BLaER1 treated with 17β-estradiol and CSF1 and Interleukin-3, amounts not matched to agents 10 nM and 100 nM (cell line): ENCODE measurements around the gene FAM117A.
"Not testable (repeated sequence)": the region's sequence is repeated elsewhere in the genome, so short reads cannot be mapped to it uniquely, and the experiment has no call there.

Experiments
- H3K27ac ChIP-seq, 11 experiments: shearing (Covaris generic); formaldehyde crosslinking; 2 replicates each; pipeline ENCODE4 v1.8.1; 2022
- H3K27me3 ChIP-seq, 11 experiments: shearing (Covaris generic); formaldehyde crosslinking; 2 replicates each; pipeline ENCODE4 v1.8.1; 2022
- H3K36me3 ChIP-seq, 11 experiments: shearing (Covaris generic); formaldehyde crosslinking; 2 replicates each; pipeline ENCODE4 v1.8.1; 2022
- H3K4me1 ChIP-seq, 10 experiments: shearing (Covaris generic); formaldehyde crosslinking; 2 replicates each; pipeline ENCODE4 v1.8.1; 2022
- H3K4me2 ChIP-seq, 11 experiments: shearing (Covaris generic); formaldehyde crosslinking; 2 replicates each; pipeline ENCODE4 v1.8.1; 2022
- H3K4me3 ChIP-seq, 10 experiments: shearing (Covaris generic); formaldehyde crosslinking; 2 replicates each; pipeline ENCODE4 v1.8.1; 2022
- H3K9ac ChIP-seq, 11 experiments: shearing (Covaris generic); formaldehyde crosslinking; 2 replicates each; pipeline ENCODE4 v1.8.1; 2022
- H3K9me3 ChIP-seq, 11 experiments: shearing (Covaris generic); formaldehyde crosslinking; replicated peaks in 1 of 11; 2 replicates each; pipeline ENCODE4 v1.8.1; 2022
- H4K20me1 ChIP-seq, 11 experiments: shearing (Covaris generic); formaldehyde crosslinking; 2 replicates each; pipeline ENCODE4 v1.8.1; 2022
- Cebpa-rat ChIP-seq, 11 experiments: shearing (Covaris generic); IDR thresholded peaks; 2 replicates each; pipeline ENCODE4 v1.8.1; 2022

FAM117A gene

DNA sequence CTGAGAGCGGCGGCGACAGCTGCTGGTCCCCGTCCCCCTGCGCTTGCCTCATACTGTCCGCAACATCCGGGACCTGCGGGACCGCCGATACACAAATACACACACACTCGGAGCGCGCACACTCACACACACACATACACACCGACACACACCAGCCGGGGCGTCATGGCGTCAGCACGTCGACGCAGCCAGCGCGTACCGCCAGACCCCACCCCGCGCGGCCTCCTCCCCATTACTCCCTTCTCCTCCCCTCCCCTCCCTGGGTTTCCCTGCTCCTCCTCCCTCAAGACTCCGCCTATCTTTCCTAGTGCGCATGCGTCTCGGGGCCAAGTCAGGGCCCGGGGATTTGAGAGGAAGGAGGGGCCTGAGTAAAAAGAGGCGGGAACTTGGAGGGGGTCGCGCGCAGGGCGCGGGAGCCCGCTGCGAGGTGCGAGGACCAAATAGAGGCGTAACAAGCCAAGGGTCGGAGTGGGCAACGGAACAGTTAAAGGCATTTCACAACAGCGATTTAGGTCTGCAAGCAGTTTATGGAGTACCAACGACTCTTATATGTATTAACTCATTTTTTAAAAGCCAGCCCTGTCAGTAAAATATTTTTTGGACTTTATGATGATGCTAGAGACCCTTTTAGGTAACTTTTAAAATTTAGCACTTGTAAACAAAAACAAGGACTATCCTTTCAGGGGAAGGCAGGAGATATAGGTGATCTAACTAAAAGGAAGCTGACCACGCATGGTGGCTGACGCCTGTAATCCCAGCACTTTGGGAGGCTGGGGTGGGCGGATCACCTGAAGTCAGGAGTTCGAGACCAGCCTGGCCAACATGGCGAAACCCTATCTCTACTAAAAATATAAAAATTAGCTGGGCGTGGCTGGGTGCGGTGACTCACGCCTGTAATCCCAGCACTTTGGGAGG is 85.7 kb downstream of the FAM117A start, which contains the start of gene SPOP:
SPOP (minus strand) TSS at position 165 of the 915 bp plus-strand sequence. CDS start 55,287 bp downstream, outside the sequence.
- Histone ChIP-seq H3K36me3 (peaks cover 13 to 26% (median 19%) of the 10 kb centered on the region in 11 experiments; a peak in 19 of 22 replicates), H3K27me3 (no peaks in the 10 kb centered on the region), H3K4me1 (peaks cover 48 to 66% (median 58%) of the 10 kb centered on the region in 10 experiments), H3K4me2 (peak within 1 kb of the TSS; percentile 91 to 100 (median 98)), H3K9me3 (peaks cover 0 to 4% (median 0%) of the 10 kb centered on the region in 11 experiments; a peak in 1 of 22 replicates), H3K9ac (peak within 1 kb of the TSS; percentile 81 to 92 (median 86)), H4K20me1 (peaks cover 12 to 41% (median 31%) of the 10 kb centered on the region in 11 experiments), H3K4me3 (peak within 1 kb of the TSS; percentile 54 to 79 (median 67)), H3K27ac (peak within 1 kb of the TSS; percentile 79 to 94 (median 91))
- peak in 4 of 11 experiments; percentile 36 to 70 (median 64); a peak in 5 of 22 replicates for TF ChIP-seq Cebpa-rat (IDR thresholded peaks at IDR 0.05)

DNA sequence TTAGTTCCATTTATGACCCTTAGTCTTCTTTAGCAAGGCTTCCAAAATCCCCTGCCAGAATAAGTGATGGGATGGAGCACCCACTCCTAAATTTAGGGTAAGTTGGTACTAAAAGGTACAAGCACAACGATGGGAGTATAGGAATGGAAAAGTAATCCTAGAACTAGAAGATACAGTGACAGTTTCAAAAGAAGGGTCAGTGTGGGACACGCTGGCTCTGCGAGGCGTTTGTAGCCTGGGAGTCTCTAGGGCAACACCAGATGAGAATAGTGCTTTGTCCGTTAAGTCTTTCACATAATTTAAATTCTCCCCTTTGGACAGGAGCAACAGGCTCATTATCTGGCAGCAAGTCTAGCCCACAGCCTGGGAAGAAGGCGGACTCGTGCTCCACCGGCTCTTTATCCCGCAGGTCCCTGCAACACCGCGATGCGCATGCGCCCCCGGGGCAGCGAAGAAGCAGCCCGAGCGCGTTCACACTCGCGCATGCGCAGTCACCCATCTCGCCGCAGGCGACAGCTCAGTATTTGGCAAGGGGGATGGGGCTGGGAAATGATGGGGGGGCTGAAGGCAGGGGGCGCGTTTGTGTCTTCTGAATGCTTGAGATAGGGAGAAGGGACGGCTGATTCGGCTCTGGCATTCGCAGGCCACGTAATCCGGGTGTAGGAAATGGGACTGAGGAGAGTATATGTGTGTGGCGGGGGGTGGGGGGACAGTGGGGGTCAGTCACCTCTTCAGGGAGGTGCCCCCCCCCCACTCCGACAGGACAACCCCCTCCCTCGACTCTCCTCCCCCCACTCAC is 86.6 kb downstream of the FAM117A start:
- H3K36me3 ChIP-seq, result peaks cover 14 to 34% (median 24%) of the 10 kb centered on the region in 11 experiments; a peak in 19 of 22 replicates
- TF ChIP-seq Cebpa-rat (IDR thresholded peaks at IDR 0.05), result no peak
- peak overlapping the region; percentile 91 to 100 (median 98) for H3K4me2 ChIP-seq
- peak overlapping the region; percentile 81 to 92 (median 86) for H3K9ac ChIP-seq
- H3K9me3 ChIP-seq, result peaks cover 0 to 4% (median 0%) of the 10 kb centered on the region in 11 experiments; a peak in 1 of 22 replicates
- H3K27me3 ChIP-seq, result no peaks in the 10 kb centered on the region
- H3K4me1 ChIP-seq, result peaks cover 48 to 64% (median 58%) of the 10 kb centered on the region in 10 experiments
- peaks cover 12 to 48% (median 37%) of the 10 kb centered on the region in 11 experiments for H4K20me1 ChIP-seq
- H3K4me3 ChIP-seq, result peak overlapping the region; percentile 54 to 79 (median 67)
- H3K27ac ChIP-seq, result peak overlapping the region; percentile 79 to 94 (median 91)

DNA sequence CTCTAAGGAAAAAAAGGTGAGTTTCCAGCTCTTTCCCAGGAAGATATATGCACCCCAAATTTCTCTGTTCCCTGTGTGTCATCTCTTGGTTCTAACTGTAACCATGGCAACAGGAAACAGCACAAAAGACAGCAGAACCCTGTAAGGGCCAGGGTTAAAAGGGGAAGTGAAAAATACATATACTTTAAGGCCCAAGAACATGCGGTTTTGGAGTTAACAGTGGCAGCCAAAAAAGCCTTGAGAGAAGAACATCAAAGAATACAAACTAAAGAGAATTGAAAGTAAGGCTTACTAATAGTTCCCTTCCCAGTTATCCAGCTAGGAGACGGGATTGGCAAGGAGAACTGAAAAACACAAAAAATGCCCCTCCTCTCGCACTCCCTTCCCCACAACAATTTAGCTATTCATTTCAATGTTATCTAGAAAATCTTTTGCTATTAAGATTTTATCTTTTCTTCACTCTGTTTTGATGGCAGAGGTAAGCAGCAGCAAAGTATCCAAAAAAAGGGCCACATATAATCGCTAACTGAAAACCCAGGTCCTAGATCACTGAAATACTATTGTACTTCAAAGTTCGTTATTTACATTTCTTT is 87.6 kb downstream of the FAM117A start:
- Histone ChIP-seq H3K9ac (peak overlapping the region; percentile 81 to 92 (median 86); a peak in 21 of 22 replicates), H3K4me2 (peak overlapping the region; percentile 91 to 100 (median 98)), H3K27ac (peak overlapping the region; percentile 79 to 94 (median 91); a peak in 21 of 22 replicates), H3K36me3 (peaks cover 17 to 44% (median 26%) of the 10 kb centered on the region in 11 experiments; a peak in 19 of 22 replicates), H3K9me3 (peaks cover 0 to 4% (median 0%) of the 10 kb centered on the region in 11 experiments; a peak in 1 of 22 replicates), H4K20me1 (peaks cover 16 to 58% (median 45%) of the 10 kb centered on the region in 11 experiments), H3K4me3 (peak overlapping the region; percentile 54 to 79 (median 67)), H3K27me3 (no peaks in the 10 kb centered on the region), H3K4me1 (peaks cover 38 to 55% (median 48%) of the 10 kb centered on the region in 10 experiments)
- TF ChIP-seq Cebpa-rat (IDR thresholded peaks at IDR 0.05), result no peak

DNA sequence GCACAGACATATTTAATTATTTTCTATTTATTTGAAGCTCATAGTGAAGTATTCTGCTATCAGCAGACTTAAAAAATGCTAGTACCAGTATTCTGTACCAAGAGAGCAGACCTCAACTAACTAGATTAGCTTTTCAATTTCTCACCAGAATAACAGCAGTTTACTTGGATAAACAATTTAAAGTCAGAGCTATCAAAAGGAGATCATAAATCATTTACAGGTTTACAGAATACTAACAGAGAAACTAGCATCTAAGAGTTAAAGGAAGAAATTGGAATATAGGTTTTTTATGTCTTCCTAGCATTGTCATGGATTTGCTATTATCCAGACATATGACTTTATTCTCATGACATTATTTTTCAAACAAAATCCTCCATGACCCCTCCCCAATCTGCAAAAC is 89.4 kb downstream of the FAM117A start:
- Histone ChIP-seq H3K4me2 (peak overlapping the region in 6 of 11 experiments; percentile 3 to 98 (median 96); a peak in 6 of 22 replicates), H3K9ac (no peak overlapping the region), H4K20me1 (peaks cover 25 to 77% (median 62%) of the 10 kb centered on the region in 11 experiments), H3K9me3 (peaks cover 0 to 4% (median 0%) of the 10 kb centered on the region in 11 experiments; a peak in 1 of 22 replicates), H3K36me3 (peaks cover 19 to 46% (median 31%) of the 10 kb centered on the region in 11 experiments; a peak in 19 of 22 replicates), H3K4me1 (peaks cover 21 to 36% (median 33%) of the 10 kb centered on the region in 10 experiments), H3K27ac (no peak overlapping the region; a peak in 1 of 22 replicates), H3K27me3 (no peaks in the 10 kb centered on the region), H3K4me3 (no peak overlapping the region)
- no peak for TF ChIP-seq Cebpa-rat (IDR thresholded peaks at IDR 0.05)

- not testable (repeated sequence) for H3K9ac ChIP-seq, H3K4me3 ChIP-seq, H3K9me3 ChIP-seq, H3K27me3 ChIP-seq, H3K27ac ChIP-seq
- Histone ChIP-seq H3K4me2 (peak overlapping the region in 1 of 11 experiments; percentile 22; a peak in 1 of 22 replicates), H4K20me1 (peaks cover 26 to 82% (median 62%) of the 10 kb centered on the region in 11 experiments), H3K4me1 (peaks cover 20 to 36% (median 30%) of the 10 kb centered on the region in 10 experiments), H3K36me3 (peaks cover 19 to 46% (median 31%) of the 10 kb centered on the region in 11 experiments; a peak in 19 of 22 replicates)
Observed at GRCh38 chr17:49673679-49674078, 90.3 kb downstream of the FAM117A start.

GRCh38 chr17:49670641-49671040 is 93.3 kb downstream of the FAM117A start:
- H4K20me1 ChIP-seq, result peaks cover 24 to 96% (median 64%) of the 10 kb centered on the region in 11 experiments

DNA sequence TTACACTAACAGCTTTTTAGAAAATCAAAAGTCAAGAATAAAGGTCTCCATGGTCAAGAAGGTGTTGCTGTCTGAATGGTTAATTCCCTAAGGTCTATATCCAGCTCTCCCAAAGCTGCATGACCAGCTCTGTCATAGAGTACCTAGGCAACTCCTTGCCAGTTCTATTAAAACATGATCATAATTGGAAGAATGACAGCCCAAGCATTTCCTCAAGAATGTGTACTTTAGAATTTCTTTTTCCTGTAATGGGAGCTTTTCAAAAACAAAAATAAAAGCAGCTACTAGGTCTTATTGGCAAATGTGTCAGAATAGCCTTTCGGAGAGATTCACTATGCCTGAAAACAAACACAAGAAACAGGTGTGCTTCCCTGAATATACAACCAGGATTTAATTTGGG is 93.9 kb downstream of the FAM117A start:
- Histone ChIP-seq H3K36me3 (peaks cover 22 to 61% (median 49%) of the 10 kb centered on the region in 11 experiments), H3K9me3 (peaks cover 0 to 13% (median 6%) of the 10 kb centered on the region in 11 experiments; a peak in 10 of 22 replicates), H3K4me1 (peaks cover 0 to 21% (median 11%) of the 10 kb centered on the region in 10 experiments; a peak in 19 of 20 replicates), H3K4me2 (no peak overlapping the region), H3K27ac (no peak overlapping the region), H3K27me3 (no peaks in the 10 kb centered on the region), H4K20me1 (peaks cover 17 to 95% (median 58%) of the 10 kb centered on the region in 11 experiments; a peak in 19 of 22 replicates), H3K4me3 (no peak overlapping the region), H3K9ac (no peak overlapping the region)
- no peak for TF ChIP-seq Cebpa-rat (IDR thresholded peaks at IDR 0.05)

More at GRCh38 chr17:49670641-49671040, 93.3 kb downstream of the FAM117A start:
- Histone ChIP-seq H3K4me1 (peaks cover 4 to 23% (median 14%) of the 10 kb centered on the region in 10 experiments), H3K4me2 (no peak overlapping the region), H3K9ac (no peak overlapping the region), H3K36me3 (peaks cover 25 to 67% (median 54%) of the 10 kb centered on the region in 11 experiments), H3K4me3 (no peak overlapping the region), H3K27ac (no peak overlapping the region), H3K9me3 (peaks cover 0 to 13% (median 6%) of the 10 kb centered on the region in 11 experiments; a peak in 10 of 22 replicates), H3K27me3 (no peaks in the 10 kb centered on the region)
- no peak for TF ChIP-seq Cebpa-rat (IDR thresholded peaks at IDR 0.05)
